ENCODE measurements around the gene UBE2G1. TPM values are rescaled to one million over a fixed set of nuclear protein-coding genes. Genes with fewer than 3 reads are reported as not detected.
"Not testable (repeated sequence)": the region's sequence is repeated elsewhere in the genome, so short reads cannot be mapped to it uniquely, and the experiment has no call there.

The UBE2G1 gene
- polyA plus RNA-seq, 1 donor, result 62.8 TPM

DNA sequence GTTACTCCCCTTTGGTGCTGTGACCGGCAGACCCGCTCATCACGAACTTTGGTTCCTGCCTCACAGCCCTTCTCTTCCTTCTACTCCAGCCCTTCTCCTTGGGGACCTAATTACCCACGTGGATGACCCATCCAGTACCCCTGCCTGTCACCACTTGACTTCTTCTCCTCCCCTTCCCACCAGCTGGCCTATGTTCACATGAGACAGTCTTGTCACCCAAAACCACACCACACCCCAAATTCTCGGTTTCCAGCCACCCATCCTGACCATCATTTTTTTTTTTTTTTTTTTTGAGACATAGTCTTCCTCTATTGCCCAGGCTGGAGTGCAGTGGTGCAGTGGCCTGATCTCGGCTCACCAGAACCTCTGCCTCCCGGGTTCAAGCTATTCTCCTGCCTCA lies 10.8 kb upstream of the UBE2G1 start:
- not testable (repeated sequence) for DNase-seq

DNA sequence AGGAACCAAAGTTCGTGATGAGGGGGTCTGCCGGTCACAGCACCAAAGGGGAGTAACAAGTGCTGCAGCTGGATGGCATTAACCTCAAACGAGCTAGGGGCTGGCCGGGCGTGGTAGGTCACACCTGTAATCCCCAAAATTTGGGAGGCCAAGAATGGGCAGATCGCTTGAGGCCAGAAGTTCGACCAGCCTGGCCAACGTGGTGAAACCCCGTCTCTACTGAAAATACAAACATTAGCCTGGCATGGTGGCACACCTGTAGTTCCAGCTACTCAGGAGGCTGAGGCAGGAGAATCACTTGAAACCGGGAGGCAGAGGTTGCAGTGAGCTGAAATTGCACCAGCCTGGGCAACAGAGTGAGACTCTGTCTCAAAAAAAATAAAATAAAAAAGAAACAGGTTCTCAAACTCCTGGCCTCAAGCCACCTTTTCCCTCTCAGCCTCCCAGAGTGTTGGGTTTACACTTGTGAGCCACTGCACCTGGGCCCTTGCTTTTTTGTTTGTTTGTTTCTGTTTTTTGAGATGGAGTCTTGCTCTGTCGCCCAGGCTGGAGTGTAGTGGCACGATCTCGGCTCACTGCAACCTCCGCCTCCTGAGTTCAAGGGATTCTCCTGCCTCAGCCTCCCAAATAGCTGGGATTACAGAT lies 9.4 kb upstream of the UBE2G1 start:
- DNase-seq, result not testable (repeated sequence)

- no peak for DNase-seq
These were observed 8.7 kb upstream of the UBE2G1 start for GRCh38 chr17:4375039-4375748.

DNA sequence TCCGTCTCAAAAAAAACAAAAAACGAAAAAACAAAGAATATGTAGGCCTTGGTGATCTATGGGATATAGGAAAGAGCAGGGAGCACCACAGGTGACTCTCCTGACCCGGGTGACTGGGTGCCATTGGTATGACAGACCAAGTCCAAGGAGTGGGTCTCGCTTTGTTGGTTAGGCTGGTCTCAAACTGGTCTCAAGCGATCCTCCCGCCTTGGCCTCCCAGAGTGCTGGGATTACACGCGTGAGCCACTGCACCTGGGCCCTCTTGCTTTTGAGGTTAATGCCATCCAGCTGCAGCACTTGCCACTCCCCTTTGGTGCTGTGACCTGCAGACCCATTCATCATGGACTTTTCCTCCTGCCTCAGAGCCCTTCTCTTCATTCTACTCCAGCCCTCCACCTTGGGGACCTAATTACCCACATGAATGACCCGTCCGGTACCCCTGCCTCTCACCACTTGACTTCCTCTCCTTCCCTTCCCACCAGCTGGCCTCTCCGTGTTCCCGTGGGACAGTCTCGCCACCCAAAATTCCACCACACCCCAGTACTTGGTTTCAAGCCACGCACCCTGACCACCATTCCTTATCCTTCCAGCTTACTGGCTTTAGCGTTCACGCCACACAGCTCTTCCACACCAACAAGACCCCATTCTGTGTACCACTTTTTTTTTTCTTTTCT lies 3.2 kb upstream of the UBE2G1 start:
- no peak for DNase-seq

- DNase-seq, result no peak
These were observed 1.9 kb upstream of the UBE2G1 start for GRCh38 chr17:4368341-4368740.

GRCh38 chr17:4367177-4367576 lies 702 bp upstream of the UBE2G1 start:
- not testable (repeated sequence) for DNase-seq

- DNase-seq, result peak; percentile 33
These were observed 698 bp downstream of the UBE2G1 start for GRCh38 chr17:4365628-4366326.

DNA sequence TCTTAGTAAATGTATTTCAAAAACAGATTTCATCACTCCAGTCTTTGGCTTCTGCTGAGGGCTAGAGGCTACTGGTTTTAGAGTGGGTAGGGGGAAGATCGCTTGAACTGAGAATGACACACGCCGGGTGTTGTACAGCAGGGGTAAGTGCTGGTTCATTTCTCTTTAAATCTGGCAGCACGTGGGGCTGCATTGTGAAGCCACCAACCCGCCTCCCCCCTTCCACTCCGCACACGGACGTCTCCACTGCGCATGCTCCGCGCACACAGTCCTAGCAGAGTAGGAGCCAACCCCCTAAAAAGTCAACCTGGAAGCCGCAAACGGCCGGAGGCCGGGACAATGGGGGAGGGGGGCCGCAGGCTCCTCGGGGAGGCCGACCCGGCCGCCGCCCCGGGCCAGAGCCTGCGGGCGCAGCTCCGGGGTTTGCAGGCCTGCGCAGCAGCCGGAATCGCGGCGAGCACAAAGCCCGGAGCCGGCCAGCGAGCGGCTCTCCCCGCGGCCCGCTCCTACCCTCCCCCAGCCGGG lies 1.3 kb downstream of the UBE2G1 start:
- DNase-seq, result peak; percentile 91

- no peak for DNase-seq
These were observed 1.8 kb downstream of the UBE2G1 start for GRCh38 chr17:4364622-4365041.

DNA sequence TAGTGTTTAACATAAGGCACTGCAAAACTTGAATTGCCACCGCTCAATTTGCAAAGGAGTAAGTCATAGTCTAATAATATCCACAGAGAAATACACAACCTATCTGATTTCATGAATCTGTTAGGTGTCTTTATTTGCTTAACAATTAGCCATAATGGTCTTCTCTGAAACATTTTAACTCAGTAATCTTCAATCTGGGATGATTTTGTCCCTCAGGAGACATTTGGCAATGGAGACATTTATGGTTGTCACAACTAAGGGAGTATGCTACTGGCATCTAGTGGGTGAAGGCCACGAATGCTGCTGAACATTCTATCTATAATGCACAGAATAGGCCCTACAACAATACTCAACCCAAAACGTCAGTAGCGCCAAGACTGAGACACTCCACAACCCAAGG lies 4.3 kb downstream of the UBE2G1 start:
- DNase-seq, result no peak

DNA sequence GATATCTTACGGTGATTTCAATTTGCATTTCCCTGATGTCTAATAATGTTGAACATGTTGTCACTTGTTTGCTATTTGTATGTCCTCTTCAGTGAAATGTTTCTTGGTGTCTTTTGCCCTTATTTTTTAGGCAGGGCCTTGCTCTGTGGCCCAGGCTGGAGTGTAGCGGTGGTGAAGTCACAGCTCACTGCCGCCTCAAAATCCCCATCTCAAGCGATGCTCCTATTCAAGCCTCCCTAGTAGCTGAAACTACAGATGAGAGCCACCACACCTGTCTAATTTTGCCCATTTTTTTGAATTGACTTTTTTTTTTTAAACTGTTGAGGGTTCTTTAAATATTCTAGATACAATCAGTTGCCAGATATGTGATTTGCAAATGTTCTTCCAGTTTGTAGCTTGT lies 8.3 kb downstream of the UBE2G1 start:
- no peak for DNase-seq

GRCh38 chr17:4357671-4358070 lies 8.8 kb downstream of the UBE2G1 start:
- DNase-seq, result no peak

DNA sequence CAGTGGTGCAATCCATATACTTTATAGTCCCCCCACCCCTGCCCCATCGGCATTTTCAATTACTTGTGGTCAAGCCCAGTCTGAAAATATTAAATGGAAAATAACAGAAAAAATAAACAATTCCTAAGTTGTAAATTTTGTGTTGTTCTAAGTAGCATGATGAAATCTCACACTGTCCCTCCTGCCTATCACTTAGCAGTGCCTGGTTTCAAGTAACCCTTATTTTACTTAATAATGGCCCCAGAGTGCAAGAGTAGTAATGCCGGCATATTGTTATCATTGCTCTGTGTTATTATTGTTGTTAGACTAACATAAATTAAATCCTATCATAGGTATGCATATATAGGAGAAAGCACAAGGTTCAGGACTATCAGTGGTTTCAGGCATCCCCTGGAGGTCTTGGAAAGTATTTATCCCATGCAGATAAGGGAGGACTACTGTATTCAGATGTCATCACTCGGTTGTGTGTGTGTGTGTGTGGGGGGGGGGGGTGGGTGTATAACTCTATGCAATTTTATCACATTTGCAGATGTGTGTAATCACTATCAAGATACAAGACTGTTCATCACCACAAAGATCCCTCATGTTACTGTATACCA lies 9.3 kb downstream of the UBE2G1 start:
- DNase-seq, result no peak

GRCh38 chr17:4354862-4355514 lies 11.5 kb downstream of the UBE2G1 start:
- DNase-seq, result no peak

DNA sequence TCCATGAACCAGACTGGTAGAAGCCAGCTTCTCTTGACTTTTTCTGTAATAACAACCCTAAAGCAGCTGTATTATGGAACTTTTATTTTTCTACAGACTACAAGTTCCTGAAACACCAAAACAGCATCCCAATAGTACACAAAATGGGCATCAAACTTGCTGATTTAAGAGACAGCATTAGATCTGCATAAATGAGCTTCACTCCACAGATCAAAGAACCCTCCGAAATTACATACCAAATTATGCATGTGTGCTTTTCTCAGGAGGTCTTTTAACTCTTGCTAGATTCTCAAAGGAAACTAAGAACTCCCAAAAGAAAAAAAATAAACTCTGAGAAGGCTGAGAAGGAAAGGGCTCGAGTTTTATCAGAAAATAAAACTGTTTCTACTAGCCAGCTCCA lies 12.3 kb downstream of the UBE2G1 start:
- no peak for DNase-seq

DNA sequence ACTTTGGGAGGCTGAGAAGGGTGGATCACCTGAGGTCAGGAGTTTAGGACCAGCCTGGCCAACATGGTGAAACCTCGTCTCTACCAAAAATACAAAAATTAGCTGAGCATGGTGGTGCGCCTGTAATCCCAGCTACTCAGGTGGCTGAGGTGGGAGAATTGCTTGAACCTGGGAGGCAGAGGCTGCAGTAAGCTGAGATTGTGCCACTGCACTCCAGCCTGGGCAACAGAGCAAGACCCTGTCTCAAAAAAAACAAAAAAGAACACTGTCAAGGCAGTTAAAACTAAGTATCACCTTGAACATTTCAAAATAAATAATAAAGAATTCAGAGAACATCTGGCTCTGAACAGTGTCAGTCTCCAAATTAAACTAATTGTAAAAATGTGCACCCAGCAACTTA lies 16.3 kb downstream of the UBE2G1 start:
- not testable (repeated sequence) for DNase-seq

DNA sequence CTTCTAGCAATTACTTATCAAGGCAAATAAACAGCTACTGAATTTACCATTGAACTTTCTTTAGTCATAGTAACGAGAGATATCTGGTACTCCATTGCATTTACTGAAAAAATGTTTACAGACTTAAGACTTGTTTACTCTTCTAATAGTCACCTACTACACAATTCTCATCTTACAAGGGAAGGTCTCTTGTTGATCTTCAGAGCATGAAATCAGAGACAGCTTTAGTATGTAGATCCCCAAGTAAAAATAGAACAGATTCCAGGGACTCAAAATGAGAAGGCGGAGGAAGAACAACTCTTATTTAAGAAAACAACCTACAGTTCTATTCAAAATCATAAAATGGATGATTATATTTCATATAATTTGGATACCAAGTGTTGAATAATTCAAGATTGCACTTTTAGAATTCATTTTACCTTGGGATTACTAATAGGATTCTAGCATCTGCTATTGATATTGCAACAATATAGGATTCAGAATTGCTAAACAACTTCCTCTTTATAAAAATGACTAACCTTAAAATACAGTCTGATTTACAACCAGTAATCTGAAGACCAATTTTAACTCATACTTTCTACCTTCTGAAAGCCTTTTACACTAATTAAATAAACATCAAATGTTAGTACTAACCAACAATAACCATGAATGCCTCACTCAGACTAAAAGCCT lies 20.8 kb downstream of the UBE2G1 start:
- DNase-seq, result no peak

DNA sequence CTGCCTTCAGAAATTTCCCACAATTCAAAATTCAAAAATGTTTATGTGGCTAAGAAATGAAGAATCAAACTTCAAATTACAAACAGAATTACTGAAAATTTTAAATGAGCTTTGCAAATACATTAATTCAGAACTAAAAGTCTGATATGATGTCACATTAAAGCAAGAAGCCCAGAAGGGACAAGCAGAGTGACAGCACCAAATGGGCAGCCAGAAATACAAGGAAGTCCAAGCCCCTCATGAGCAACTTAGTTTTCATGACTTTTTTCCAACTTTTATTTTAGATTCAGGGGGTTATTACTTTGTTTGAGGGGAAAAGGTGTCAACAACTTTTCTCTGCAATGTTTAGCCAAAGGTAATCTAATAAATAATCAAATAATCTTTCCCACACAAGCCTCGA lies 21.5 kb downstream of the UBE2G1 start:
- DNase-seq, result no peak

GRCh38 chr17:4342535-4342934 lies 23.9 kb downstream of the UBE2G1 start:
- DNase-seq, result no peak

- no peak for DNase-seq
These were observed 24.9 kb downstream of the UBE2G1 start for GRCh38 chr17:4341616-4341977.
